Stimulated activated CD8-positive, alpha-beta memory T cell treated with anti-CD3 and anti-CD28 coated beads, Interleukin-12 subunit alpha, Interleukin-12 subunit beta, amount 100 ng/mL, for 4 hours (primary cell): ENCODE measurements around the gene SYNPO2.
"Not testable (repeated sequence)": the region's sequence is repeated elsewhere in the genome, so short reads cannot be mapped to it uniquely, and the experiment has no call there.

ENCODE experiments used
- DNase-seq: peaks from one replicate; pipeline ENCODE4 v3.0.0-alpha.2; 2020; ENCODE audit warnings: low read depth

SYNPO2 gene

DNA sequence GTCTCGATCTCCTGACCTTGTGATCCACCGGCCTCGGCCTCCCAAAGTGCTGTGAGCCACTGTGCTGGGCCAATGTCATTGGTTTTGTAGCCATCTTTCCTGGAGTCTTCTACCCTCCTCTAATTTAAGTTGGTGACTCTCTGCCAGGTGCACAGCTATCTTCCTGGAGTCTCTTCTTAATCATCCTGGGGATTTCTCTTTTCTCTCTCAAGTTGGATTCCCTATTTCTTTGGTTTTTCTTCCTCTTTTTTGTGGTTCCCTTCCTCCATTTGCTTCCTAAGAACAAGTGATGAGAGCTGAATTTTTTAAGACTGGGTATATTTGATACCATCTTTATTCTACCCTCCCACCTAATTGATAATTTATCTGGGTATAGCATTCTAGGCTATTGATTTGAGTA lies 113.8 kb downstream of the SYNPO2 start:
- no peak for DNase-seq

DNA sequence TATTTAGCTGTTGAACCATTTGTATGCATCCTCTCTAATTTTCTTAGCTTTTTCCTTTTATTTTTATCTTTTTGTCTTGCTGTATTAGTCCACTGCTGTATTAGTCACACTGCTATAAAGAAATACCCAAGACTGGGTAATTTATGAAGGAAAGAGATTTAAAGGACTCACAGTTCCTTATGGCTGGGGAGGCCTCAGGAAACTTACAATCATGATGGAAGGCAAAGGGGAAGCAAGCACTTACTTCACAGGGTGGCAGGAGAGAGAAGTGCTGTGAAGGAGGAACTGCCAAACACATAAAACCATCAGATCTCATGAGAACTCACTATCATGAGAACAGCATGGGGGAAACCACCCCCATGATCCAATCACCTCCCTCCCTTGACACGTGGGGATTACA lies 114.3 kb downstream of the SYNPO2 start:
- DNase-seq = not testable (repeated sequence)

DNA sequence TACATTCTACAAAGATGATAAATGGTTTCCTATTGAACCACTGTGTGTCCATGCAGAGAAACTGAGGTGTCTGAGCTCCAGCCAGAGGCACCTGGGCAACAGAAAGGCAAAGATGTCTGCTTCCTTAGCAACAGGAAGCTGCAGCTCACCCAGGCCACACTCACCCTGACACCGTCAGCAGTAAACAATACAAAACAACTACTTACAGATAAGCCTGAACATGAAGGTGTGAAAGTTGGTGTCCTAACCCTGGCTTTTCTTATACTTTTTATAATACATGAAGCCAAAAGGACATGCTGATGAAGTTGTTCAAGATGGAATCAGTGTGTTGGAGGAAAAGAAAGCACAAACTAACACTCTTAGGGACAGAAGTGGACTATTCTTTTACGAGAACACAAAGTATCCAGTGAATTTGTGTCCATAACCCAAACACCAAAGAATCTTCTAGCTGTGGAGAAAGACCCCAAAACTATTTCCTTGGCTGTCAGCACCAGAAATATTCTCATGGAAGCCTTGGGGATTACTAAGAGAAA lies 117.3 kb downstream of the SYNPO2 start:
- DNase-seq = no peak

DNA sequence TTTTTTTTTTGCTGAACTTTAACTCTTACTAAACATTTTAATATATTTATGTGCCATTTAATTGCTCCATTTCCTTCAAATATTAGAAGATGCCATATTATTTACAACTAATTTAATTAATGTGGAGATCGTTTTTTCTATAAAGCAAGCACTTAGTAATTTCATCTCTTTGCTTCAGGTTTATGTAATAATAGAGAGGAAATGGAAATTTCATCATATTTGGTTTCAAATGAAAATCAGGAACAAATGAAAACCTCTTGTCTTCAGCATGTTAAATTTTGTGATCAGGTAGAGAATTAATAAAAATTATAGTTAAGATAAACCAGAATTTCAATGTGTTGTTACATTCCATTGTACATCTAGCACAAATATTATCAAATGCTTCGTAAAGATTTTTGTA lies 120.1 kb downstream of the SYNPO2 start:
- no peak for DNase-seq

DNA sequence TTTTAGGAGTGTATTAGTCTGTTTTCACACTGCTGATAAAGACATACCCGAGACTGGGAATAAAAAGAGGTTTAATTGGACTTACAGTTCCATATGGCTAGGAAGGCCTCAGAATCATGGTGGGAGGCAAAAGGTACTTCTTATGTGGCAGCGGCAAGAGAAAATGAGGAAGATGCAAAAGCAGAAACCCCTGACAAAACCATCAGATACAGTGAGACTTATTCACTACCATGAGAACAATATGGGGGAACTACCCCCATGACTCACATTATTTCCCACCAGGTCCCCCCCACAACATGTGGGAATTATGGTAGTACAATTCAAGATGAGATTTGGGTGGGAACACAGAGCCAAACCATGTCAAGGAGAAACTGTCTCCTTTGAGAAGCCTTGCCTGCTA lies 121.6 kb downstream of the SYNPO2 start:
- DNase-seq = not testable (repeated sequence)

DNA sequence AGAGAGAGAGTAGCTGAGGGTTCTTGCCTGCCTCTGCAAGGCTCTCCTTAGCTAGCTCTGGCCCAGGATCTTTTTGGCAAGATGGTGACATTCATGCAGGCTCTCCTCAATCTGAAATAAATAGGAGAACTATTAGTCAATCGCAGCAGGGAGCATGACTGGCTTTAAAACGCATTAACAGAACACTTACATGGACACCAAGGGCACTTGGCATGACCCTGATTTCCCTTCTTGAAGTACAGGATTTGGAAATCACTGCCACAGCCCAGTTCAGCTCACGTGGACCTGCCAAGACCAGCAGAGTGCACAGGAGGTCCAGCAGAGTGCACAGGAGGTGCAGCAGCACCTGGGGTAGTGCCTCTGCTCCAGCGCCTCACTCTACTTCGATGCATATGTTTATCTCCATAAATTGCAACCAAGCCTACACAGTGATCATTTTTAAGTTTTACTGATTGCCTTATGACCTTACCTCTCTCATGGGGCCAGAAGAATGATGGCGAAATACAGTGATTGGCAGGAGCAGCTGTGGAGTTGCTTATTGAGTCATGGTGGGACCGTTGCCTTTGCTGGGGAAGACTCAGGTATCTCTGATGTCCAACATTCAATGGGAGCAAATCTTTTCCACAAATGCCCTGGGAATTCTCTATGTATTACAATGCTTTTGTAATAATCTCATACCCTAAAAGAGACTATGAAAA lies 122.4 kb downstream of the SYNPO2 start:
- no peak for DNase-seq

DNA sequence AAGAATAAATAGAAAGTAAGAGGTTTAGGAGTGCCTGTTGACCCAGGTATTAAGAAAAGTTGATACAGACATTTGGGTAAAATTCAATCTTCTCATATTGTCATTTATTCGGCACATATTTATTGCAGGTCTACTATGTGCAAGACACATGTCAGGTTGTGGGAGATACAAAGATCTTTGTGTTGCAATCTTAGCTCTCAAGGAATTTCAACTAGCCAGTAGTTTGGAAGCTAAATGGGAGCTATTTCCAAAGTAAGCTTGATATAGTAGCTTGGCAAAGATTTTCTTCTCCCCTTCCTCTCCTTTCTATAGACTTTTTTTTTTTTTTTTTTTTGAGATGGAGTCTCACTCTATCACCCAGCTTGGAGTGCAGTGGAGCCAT lies 122.9 kb downstream of the SYNPO2 start:
- DNase-seq = no peak

DNA sequence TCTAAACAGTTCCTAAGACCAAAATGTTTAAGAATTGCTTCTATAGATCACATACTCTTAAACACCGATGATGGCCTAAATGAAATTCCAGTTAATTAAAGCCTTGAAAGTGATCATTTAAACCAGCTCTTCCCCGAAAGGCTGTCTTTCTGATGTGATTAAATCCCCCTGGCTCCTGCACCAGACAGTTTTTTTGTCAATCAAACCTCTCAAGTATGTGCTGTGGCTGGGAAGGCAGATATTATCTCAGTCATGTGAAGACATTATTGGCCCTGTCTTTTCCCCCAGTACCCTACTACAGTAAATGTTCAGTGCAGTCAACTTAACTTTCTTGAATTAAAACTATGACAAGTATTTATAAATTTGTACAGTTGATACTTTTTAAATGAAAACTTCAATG lies 126.0 kb downstream of the SYNPO2 start:
- DNase-seq = no peak

DNA sequence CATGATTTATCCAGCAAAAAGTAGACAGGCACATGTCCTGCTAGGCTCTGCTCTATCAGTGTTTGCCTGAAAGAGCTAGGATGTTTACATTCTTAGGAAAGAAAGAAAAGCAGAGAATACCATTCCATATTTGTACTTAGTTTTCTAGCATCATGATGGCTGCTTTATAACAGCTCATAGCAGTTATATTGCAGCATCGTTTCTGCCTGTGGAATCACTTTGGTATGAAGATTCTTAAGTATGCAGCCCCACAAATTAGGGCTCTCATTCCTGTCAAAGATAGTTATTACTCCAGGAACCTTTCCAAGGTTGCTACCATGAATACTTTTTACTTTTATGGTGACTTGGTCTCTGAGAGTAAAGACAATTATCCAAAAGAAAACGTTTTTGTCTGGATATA lies 128.0 kb downstream of the SYNPO2 start:
- no peak for DNase-seq

DNA sequence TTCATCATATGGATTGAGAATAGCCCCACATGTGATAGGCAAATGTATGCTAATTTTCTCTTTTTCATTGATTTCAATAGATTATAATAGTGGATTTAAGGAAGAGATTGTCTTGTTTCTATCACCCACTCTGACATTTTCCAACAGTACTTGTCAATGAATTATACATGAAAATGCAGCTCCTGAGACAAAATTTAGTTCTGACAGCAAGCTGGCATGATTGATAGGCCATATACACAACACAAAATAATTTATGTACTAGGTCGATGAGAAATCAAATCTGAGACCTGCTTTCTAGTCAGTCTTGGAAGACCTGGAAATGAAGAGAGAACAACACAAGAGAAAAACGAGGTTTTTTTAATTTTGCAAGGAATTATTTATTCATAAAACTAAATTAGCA lies 129.0 kb downstream of the SYNPO2 start:
- no peak for DNase-seq

DNA sequence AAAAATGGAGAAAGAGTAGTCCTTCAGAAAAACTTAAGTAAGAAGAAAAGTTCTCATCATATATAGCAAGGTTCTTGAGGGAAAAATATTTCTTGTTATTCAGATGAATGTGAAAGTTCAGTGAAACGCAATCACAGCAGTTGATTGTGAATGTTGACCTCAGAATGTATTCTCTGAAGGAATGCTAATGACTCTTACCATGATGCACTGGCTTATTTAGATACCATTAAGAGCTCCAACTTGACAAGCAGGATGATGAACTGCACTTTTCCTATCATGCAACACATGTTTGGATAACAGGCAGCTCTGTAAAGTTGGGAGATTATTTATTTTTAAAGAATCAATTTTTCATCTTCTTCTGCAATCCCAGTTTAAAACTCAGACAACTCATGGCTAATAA lies 131.5 kb downstream of the SYNPO2 start:
- DNase-seq = no peak

DNA sequence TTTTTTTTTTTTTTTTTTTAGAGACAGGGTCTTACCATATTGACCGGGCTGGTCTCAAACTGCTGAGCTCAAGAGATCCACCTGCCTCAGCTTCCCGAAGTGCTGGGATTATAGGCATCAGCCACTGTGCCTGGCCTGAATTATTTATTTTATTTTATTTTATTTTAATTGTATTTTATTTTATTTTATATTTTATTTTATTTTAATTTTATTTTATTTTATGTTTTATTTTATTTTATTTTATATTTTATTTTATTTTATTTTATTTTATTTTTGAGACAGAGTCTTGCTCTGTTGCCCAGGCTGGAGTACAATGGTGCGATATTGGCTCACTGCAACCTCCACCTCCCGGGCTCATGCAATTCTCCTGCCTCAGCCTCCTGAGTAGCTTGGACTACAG lies 133.9 kb downstream of the SYNPO2 start:
- DNase-seq = not testable (repeated sequence)

DNA sequence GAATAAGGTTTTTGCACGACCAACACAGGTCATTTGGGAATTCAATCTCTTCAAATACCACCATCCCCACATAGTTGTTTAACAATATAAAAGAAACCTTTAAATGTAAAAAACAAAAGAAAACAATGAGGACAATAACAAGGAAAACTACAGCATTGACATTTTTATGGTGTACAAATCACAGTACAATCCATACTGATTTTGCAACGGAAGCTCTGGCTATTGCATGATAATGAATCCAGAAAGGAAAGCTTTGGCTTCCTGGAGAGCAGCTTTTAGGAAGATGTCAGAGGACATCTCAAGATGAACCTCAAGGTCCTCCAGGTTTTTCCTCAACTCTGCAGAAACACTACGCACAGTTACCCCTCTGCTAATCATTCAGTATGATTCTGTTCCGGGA lies 135.4 kb downstream of the SYNPO2 start:
- no peak for DNase-seq

DNA sequence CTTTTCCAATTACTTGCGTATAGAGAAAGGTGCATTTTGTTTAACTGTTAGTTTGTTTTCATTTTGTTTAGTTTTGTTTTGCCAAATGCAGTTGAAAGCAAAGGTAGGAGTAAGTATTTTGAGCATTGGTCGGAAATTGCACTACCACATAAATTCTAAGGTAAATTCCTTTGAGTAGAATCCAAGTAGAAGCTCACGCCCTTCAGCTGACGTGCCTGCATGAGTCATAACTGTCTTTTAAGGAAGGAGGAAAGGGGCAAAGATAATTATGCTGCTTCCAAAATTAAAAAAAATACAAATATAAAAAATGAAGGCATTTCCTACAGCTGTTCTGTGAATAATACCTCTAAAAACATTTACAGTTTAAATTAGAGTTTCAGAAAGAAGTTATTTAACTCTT lies 136.8 kb downstream of the SYNPO2 start:
- no peak for DNase-seq

DNA sequence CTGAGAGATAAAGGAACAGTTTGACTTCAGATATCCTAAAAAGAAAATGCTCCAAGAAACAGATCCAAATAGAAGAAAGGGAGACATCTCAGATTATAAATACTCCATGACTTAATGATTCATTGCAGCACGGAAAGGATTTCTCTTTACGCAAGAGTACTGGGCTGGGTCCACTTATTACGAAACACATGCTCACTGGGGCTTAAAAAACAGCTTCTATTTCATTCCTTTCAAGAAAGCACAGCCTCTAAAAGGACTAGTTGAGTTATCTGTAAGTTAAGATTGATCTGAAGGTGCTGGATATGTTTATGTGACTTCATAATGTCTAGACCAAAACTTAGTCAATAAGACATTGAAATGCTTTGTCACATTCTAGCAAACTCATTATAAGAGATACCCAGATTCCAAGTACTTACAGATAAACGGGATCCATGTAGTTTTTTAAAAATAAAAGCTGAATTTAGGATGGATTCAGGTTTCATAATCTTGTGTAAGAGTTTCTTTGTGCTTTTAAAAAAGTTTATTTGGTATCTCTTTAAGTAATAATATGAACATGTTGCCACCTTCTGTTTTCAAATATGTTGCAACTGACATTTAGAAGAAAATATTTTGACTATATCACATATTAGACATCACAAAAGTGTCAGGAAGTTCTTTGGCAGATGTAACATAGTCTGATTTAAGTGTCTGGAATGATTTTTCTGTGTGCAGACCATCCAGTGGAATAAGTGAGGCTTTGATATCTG lies 137.4 kb downstream of the SYNPO2 start:
- no peak for DNase-seq

DNA sequence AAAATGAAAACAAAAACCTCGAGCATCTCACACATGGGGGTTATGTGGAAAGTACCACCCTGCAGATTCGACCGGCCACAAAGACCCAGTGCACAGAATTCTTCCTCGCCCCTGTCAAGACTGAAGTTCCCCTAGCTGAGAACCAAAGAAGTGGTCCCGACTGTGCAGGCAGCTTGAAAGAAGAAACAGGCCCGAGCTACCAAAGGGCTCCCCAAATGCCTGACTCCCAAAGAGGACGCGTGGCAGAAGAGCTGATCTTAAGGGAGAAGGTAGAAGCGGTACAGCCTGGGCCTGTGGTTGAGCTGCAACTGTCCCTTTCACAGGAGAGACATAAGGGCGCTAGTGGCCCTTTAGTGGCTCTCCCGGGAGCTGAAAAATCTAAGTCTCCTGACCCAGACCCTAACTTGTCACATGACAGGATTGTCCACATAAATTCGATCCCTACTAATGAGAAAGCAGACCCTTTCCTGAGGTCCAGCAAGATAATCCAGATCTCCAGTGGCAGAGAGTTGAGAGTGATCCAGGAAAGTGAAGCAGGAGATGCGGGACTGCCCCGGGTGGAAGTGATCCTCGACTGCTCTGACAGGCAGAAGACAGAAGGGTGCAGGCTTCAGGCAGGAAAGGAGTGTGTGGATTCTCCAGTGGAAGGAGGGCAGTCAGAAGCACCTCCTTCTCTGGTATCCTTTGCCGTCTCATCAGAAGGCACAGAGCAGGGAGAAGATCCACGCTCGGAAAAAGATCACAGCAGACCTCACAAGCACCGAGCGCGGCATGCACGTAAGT lies 138.2 kb downstream of the SYNPO2 start:
- DNase-seq = no peak

DNA sequence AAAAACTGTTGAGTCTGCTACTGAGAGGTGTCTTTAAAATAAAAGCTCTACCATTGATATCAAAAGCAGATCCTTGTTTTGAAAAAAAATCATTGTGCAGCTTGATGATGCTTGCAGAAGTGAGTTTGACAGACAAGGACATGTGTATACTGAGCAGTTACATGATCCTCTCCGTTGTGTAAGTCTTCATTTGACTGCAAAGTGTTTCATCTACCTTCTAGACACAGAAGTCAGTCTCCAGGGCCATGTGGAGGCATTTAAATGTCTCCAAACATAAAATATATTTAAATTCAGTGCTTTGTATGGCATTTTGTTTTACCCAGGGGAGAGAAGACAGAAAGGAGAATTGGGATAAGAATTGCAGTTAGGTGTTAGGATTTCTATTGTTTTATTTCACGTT lies 139.2 kb downstream of the SYNPO2 start:
- no peak for DNase-seq

DNA sequence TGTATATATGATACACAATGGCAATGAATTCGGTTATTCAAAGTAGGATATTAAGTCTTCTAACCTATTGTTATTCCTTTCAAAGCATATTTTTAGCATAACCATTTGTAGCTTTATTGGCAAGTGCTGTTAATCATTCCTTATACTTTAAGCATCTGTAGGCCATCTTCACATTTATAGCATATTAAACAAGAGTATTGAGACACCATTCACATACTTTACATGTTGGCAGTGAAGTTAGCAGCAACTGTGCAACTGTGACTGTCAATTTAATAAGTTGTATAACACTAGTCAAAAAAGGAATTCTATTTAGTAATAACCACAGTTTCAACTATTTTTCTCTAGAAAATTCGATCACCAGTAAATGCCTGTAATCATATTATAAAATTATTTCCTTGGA lies 139.6 kb downstream of the SYNPO2 start:
- no peak for DNase-seq

DNA sequence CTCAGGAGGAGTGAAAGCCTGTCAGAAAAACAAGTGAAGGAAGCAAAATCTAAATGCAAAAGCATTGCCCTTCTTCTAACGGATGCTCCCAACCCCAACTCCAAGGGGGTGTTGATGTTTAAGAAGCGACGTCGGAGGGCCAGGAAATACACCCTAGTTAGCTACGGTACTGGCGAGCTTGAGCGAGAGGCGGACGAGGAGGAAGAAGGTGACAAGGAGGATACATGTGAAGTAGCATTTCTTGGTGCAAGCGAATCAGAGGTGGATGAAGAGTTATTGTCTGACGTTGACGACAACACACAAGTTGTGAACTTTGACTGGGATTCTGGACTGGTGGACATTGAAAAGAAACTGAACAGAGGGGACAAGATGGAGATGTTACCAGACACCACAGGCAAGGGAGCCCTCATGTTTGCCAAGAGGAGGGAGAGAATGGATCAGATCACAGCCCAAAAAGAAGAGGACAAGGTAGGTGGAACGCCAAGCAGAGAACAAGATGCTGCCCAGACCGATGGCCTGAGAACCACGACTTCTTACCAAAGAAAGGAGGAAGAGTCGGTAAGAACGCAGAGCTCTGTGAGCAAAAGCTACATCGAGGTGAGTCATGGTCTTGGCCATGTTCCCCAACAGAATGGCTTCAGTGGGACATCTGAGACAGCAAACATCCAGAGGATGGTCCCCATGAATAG lies 141.3 kb downstream of the SYNPO2 start:
- no peak for DNase-seq

DNA sequence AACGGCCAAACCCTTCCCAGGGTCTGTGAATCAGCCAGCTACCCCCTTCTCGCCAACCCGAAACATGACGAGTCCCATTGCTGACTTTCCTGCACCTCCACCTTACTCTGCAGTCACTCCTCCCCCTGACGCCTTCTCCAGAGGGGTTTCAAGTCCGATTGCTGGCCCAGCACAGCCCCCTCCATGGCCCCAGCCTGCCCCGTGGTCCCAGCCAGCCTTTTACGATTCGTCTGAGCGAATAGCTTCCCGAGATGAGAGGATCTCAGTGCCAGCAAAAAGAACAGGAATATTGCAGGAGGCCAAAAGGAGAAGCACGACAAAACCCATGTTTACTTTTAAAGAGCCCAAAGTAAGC lies 141.9 kb downstream of the SYNPO2 start:
- DNase-seq = no peak

DNA sequence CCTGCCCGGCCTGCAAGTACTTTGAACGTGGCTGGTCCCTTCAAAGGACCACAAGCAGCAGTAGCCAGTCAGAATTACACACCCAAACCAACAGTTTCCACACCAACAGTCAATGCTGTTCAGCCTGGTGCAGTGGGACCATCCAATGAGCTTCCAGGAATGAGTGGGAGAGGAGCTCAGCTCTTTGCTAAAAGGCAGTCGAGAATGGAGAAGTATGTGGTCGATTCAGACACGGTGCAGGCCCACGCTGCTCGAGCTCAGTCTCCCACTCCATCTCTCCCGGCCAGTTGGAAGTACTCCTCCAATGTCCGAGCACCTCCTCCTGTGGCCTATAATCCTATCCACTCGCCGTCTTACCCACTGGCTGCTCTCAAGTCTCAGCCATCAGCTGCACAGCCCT lies 142.6 kb downstream of the SYNPO2 start:
- DNase-seq = no peak

DNA sequence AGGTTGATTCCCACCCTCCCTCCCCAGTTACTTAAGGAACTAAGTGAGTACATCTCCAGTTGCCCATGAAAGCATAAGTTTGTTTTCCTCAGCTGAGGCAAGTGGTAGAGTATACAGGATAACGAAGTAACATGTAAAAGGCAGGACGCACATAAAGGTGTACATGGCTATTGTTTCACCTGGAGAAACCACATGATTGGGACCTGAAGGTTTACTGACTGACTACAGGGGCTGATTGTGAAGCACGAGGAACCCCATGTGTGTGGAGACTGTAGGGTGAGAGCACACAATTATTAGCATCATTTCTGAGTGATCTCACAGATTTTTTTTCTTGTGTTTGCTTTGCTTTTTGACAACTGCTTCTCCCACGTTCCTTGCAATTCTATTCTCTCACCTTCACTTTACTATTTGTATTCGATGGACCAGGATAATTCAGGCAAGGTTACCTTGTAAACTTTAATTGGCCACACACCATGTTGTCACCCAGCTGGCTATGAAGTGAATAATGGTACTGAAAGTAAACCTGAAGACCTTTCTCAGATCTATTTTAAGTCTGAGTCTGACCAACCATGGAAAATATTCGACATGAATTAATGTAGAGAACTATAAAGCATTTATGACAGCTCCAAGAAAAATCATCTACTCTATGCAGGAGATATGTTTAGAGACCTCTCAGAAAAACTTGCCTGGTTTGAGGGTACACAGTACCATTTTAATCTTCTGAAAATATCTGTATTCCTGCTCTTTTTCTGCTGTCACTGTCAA lies 144.4 kb downstream of the SYNPO2 start:
- no peak for DNase-seq
